WI38 (cell line): ENCODE results near the gene RBM39.

ENCODE experiments used
- H3K4me3 ChIP-seq: 2 replicates; pipeline ENCODE4 v1.5.1; 2011; ENCODE audit warnings: low read depth, mild to moderate bottlenecking, control low read depth, low read length
- TF ChIP-seq, protein P1 (sequence below): IDR thresholded peaks from 2 replicates; pipeline ENCODE4 v1.5.1; 2012; ENCODE audit warnings: low read depth, mild to moderate bottlenecking, control low read depth, low read length

Gene RBM39

DNA sequence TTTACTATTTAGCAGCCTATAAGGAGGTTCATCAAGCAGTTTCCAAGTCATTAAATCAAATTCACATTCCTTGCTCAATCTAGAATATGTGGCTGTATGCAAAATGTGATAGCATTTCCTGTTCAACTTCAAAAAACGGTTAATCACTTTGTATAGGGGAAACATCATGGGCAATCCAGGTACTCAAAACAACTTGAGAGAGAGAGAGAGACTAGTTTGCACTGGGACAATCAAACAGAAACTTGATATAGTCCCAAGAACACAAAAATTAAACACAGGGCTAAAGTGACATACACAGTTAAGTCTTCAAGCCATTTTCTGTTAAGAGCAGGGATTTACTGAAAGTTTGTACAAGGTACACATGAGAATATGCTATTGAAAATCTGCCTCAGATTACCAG lies 84.8 kb downstream of the RBM39 start:
- TF ChIP-seq, protein P1, sequence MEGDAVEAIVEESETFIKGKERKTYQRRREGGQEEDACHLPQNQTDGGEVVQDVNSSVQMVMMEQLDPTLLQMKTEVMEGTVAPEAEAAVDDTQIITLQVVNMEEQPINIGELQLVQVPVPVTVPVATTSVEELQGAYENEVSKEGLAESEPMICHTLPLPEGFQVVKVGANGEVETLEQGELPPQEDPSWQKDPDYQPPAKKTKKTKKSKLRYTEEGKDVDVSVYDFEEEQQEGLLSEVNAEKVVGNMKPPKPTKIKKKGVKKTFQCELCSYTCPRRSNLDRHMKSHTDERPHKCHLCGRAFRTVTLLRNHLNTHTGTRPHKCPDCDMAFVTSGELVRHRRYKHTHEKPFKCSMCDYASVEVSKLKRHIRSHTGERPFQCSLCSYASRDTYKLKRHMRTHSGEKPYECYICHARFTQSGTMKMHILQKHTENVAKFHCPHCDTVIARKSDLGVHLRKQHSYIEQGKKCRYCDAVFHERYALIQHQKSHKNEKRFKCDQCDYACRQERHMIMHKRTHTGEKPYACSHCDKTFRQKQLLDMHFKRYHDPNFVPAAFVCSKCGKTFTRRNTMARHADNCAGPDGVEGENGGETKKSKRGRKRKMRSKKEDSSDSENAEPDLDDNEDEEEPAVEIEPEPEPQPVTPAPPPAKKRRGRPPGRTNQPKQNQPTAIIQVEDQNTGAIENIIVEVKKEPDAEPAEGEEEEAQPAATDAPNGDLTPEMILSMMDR: no peak
- H3K4me3 ChIP-seq: no peak overlapping the region

DNA sequence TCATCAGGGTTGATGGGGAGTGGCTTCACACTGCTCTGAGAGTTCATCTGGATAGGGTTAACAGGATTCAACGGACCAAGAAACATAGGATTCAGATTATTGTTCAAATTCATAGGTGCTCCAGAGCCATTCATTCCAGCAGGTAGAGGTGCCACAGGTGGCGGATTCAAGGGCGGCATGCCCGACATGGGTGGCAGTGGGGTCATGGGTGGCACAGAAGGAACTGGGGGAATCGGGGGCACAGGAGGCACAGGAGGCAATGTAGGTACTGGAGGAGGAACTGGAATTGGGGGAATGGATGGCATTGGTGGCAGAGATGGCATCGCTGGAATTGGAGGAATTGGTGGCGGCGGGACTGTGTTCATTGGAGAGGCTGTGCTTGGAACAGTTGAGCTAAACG lies 87.6 kb downstream of the RBM39 start:
- no peak overlapping the region for H3K4me3 ChIP-seq
- TF ChIP-seq, protein P1: no peak

DNA sequence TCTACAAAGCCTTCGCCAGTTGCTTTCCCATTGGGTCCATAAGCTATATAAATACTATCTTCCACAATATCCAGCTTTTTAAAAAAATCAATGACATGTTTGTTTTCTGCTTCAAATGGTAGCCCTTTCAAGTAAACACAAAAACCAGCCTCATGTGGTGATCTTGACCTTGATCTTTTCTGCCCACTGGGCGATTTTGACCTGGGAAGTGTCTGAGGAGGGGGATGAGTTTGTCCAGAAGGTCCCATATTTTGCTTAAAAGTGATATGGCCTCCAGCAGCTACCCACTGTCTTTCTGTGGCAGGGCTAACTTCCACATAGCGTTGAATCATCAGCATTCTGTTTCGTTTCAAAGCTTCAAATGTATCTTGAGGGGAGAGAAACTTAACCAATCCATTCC lies 88.2 kb downstream of the RBM39 start:
- H3K4me3 ChIP-seq: no peak overlapping the region
- TF ChIP-seq, protein P1: no peak
